Activated naive CD8-positive, alpha-beta T cell (primary cell): ENCODE measurements around the gene CKLF.
A peak's percentile ranks its signal among the peaks of the same experiment; 100 is the strongest.
"Not testable (repeated sequence)": the region's sequence is repeated elsewhere in the genome, so short reads cannot be mapped to it uniquely, and the experiment has no call there.

Experiments
- H3K27ac Mint-ChIP-seq: one replicate; pipeline ENCODE4 v1.8.0; 2021; ENCODE audit warnings: mixed read lengths
- H3K27me3 Mint-ChIP-seq: one replicate; pipeline ENCODE4 v1.8.0; 2021; ENCODE audit warnings: mixed read lengths
- H3K36me3 Mint-ChIP-seq: one replicate; pipeline ENCODE4 v1.8.0; 2021; ENCODE audit warnings: mixed read lengths
- H3K4me1 Mint-ChIP-seq: one replicate; pipeline ENCODE4 v1.8.0; 2021; ENCODE audit warnings: low read depth, mixed read lengths
- H3K4me3 Mint-ChIP-seq: one replicate; pipeline ENCODE4 v1.8.0; 2021; ENCODE audit warnings: mild to moderate bottlenecking, mixed read lengths
- H3K9me3 Mint-ChIP-seq: one replicate; pipeline ENCODE4 v1.8.0; 2021; ENCODE audit warnings: low read depth, mixed read lengths

CKLF gene

GRCh38 chr16:66514980-66515595 is 37.3 kb upstream of the CKLF start:
- Mint-ChIP-seq H3K4me1 (peaks cover 48% of the 10 kb centered on the region), H3K27ac (peak overlapping the region; percentile 46), H3K4me3 (peak overlapping the region; percentile 38)
- not testable (repeated sequence) for H3K9me3 Mint-ChIP-seq, H3K36me3 Mint-ChIP-seq, H3K27me3 Mint-ChIP-seq

GRCh38 chr16:66515596-66516508 is 36.5 kb upstream of the CKLF start:
- peaks cover 56% of the 10 kb centered on the region for H3K4me1 Mint-ChIP-seq
- H3K9me3 Mint-ChIP-seq: no peaks in the 10 kb centered on the region
- peaks cover 2% of the 10 kb centered on the region for H3K36me3 Mint-ChIP-seq
- H3K27me3 Mint-ChIP-seq: no peaks in the 10 kb centered on the region
- H3K27ac Mint-ChIP-seq: peak overlapping the region; percentile 95
- peak overlapping the region; percentile 78 for H3K4me3 Mint-ChIP-seq

- H3K9me3 Mint-ChIP-seq: no peaks in the 10 kb centered on the region
- no peaks in the 10 kb centered on the region for H3K27me3 Mint-ChIP-seq
- peak overlapping the region; percentile 95 for H3K27ac Mint-ChIP-seq
- H3K36me3 Mint-ChIP-seq: peaks cover 2% of the 10 kb centered on the region
- H3K4me3 Mint-ChIP-seq: peak overlapping the region; percentile 78
- peaks cover 62% of the 10 kb centered on the region for H3K4me1 Mint-ChIP-seq
These were observed 35.9 kb upstream of the CKLF start for GRCh38 chr16:66516509-66516807.

GRCh38 chr16:66516808-66517585 is 35.4 kb upstream of the CKLF start:
- H3K9me3 Mint-ChIP-seq: no peaks in the 10 kb centered on the region
- peak overlapping the region; percentile 95 for H3K27ac Mint-ChIP-seq
- H3K27me3 Mint-ChIP-seq: no peaks in the 10 kb centered on the region
- peak overlapping the region; percentile 78 for H3K4me3 Mint-ChIP-seq
- H3K4me1 Mint-ChIP-seq: peaks cover 65% of the 10 kb centered on the region
- no peaks in the 10 kb centered on the region for H3K36me3 Mint-ChIP-seq

GRCh38 chr16:66517586-66518263 is 34.7 kb upstream of the CKLF start:
- H3K27ac Mint-ChIP-seq: peak overlapping the region; percentile 95
- H3K4me1 Mint-ChIP-seq: peaks cover 70% of the 10 kb centered on the region
- no peaks in the 10 kb centered on the region for H3K36me3 Mint-ChIP-seq
- H3K9me3 Mint-ChIP-seq: no peaks in the 10 kb centered on the region
- no peaks in the 10 kb centered on the region for H3K27me3 Mint-ChIP-seq
- H3K4me3 Mint-ChIP-seq: peak overlapping the region; percentile 78

GRCh38 chr16:66519482-66520373 is 32.6 kb upstream of the CKLF start:
- Mint-ChIP-seq H3K4me1 (peaks cover 86% of the 10 kb centered on the region), H3K27me3 (no peaks in the 10 kb centered on the region), H3K4me3 (no peak overlapping the region), H3K36me3 (no peaks in the 10 kb centered on the region), H3K9me3 (no peaks in the 10 kb centered on the region), H3K27ac (no peak overlapping the region)

- peak overlapping the region; percentile 17 for H3K4me3 Mint-ChIP-seq
- peaks cover 89% of the 10 kb centered on the region for H3K4me1 Mint-ChIP-seq
- no peaks in the 10 kb centered on the region for H3K9me3 Mint-ChIP-seq
- H3K36me3 Mint-ChIP-seq: peaks cover under 1% of the 10 kb centered on the region
- H3K27me3 Mint-ChIP-seq: no peaks in the 10 kb centered on the region
- H3K27ac Mint-ChIP-seq: peak overlapping the region; percentile 13
These were observed 31.8 kb upstream of the CKLF start for GRCh38 chr16:66520406-66521170.

- Mint-ChIP-seq H3K36me3 (peaks cover 4% of the 10 kb centered on the region), H3K4me1 (peaks cover 87% of the 10 kb centered on the region), H3K27me3 (no peaks in the 10 kb centered on the region), H3K9me3 (no peaks in the 10 kb centered on the region), H3K27ac (peak overlapping the region; percentile 94), H3K4me3 (peak overlapping the region; percentile 81)
These were observed 31.1 kb upstream of the CKLF start for GRCh38 chr16:66521252-66521713.

GRCh38 chr16:66521951-66522771 is 30.2 kb upstream of the CKLF start:
- Mint-ChIP-seq H3K4me1 (peaks cover 78% of the 10 kb centered on the region), H3K27ac (peak overlapping the region; percentile 94), H3K4me3 (peak overlapping the region; percentile 81), H3K9me3 (no peaks in the 10 kb centered on the region), H3K36me3 (peaks cover 4% of the 10 kb centered on the region), H3K27me3 (no peaks in the 10 kb centered on the region)

GRCh38 chr16:66522816-66523590 is 29.4 kb upstream of the CKLF start:
- Mint-ChIP-seq H3K27me3 (no peaks in the 10 kb centered on the region), H3K4me3 (peak overlapping the region; percentile 87), H3K36me3 (peaks cover 4% of the 10 kb centered on the region), H3K9me3 (no peaks in the 10 kb centered on the region), H3K4me1 (peaks cover 69% of the 10 kb centered on the region), H3K27ac (peak overlapping the region; percentile 94)

- Mint-ChIP-seq H3K27ac (peak overlapping the region; percentile 91), H3K27me3 (no peaks in the 10 kb centered on the region), H3K9me3 (no peaks in the 10 kb centered on the region), H3K4me3 (peak overlapping the region; percentile 87), H3K4me1 (peaks cover 69% of the 10 kb centered on the region), H3K36me3 (peaks cover 4% of the 10 kb centered on the region)
These were observed 28.5 kb upstream of the CKLF start for GRCh38 chr16:66523861-66524354.

GRCh38 chr16:66524601-66525164 is 27.7 kb upstream of the CKLF start:
- peaks cover 5% of the 10 kb centered on the region for H3K36me3 Mint-ChIP-seq
- H3K27me3 Mint-ChIP-seq: no peaks in the 10 kb centered on the region
- peaks cover 66% of the 10 kb centered on the region for H3K4me1 Mint-ChIP-seq
- H3K4me3 Mint-ChIP-seq: peak overlapping the region; percentile 44
- H3K9me3 Mint-ChIP-seq: no peaks in the 10 kb centered on the region
- H3K27ac Mint-ChIP-seq: peak overlapping the region; percentile 50
